Measurements from ENCODE around the gene MAB21L4.

MAB21L4 gene

DNA sequence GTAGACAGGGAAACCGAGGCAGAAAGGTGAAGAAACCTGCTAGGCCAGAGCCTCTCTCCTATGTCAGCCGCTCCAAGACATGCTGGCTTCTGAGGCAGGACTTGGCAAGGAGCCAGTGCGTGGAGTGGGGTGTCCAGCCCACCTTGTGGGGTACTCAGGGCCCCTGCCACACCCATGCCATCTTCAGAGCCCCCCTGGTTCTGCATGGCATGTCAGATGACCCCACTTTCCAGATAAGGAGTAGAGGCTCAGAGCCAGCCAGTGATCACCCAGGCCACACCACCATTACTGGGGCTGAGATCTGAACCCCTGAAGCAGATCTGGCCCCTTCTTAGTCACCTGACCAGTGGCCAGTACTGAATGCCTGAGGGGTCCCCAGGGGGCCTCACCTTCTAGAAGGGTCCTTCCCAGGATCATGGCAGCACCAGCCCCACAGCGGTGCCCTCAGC is 24.9 kb upstream of the MAB21L4 start:
- H3K36me3 ChIP-seq (ENCODE audit: low read depth): no peaks in the 10 kb centered on the region
- TF ChIP-seq, protein P1, sequence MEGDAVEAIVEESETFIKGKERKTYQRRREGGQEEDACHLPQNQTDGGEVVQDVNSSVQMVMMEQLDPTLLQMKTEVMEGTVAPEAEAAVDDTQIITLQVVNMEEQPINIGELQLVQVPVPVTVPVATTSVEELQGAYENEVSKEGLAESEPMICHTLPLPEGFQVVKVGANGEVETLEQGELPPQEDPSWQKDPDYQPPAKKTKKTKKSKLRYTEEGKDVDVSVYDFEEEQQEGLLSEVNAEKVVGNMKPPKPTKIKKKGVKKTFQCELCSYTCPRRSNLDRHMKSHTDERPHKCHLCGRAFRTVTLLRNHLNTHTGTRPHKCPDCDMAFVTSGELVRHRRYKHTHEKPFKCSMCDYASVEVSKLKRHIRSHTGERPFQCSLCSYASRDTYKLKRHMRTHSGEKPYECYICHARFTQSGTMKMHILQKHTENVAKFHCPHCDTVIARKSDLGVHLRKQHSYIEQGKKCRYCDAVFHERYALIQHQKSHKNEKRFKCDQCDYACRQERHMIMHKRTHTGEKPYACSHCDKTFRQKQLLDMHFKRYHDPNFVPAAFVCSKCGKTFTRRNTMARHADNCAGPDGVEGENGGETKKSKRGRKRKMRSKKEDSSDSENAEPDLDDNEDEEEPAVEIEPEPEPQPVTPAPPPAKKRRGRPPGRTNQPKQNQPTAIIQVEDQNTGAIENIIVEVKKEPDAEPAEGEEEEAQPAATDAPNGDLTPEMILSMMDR (IDR thresholded peaks at IDR 0.05; ENCODE audit: poor library complexity, severe bottlenecking): no peak
- ATAC-seq (ENCODE audit: low read depth): no peak
- H3K27ac ChIP-seq (ENCODE audit: poor library complexity, severe bottlenecking): no peak overlapping the region
- no peaks in the 10 kb centered on the region for H3K27me3 ChIP-seq (ENCODE audit: insufficient read depth, poor library complexity, severe bottlenecking)
- DNase-seq (ENCODE audit: low spot score): peak; percentile 57
- peaks cover 7% of the 10 kb centered on the region for H3K4me1 ChIP-seq (ENCODE audit: insufficient read depth, poor library complexity, severe bottlenecking)
- H3K4me3 ChIP-seq (ENCODE audit: severe bottlenecking): no peak overlapping the region
- no peaks in the 10 kb centered on the region for H3K9me3 ChIP-seq (ENCODE audit: severe bottlenecking)

DNA sequence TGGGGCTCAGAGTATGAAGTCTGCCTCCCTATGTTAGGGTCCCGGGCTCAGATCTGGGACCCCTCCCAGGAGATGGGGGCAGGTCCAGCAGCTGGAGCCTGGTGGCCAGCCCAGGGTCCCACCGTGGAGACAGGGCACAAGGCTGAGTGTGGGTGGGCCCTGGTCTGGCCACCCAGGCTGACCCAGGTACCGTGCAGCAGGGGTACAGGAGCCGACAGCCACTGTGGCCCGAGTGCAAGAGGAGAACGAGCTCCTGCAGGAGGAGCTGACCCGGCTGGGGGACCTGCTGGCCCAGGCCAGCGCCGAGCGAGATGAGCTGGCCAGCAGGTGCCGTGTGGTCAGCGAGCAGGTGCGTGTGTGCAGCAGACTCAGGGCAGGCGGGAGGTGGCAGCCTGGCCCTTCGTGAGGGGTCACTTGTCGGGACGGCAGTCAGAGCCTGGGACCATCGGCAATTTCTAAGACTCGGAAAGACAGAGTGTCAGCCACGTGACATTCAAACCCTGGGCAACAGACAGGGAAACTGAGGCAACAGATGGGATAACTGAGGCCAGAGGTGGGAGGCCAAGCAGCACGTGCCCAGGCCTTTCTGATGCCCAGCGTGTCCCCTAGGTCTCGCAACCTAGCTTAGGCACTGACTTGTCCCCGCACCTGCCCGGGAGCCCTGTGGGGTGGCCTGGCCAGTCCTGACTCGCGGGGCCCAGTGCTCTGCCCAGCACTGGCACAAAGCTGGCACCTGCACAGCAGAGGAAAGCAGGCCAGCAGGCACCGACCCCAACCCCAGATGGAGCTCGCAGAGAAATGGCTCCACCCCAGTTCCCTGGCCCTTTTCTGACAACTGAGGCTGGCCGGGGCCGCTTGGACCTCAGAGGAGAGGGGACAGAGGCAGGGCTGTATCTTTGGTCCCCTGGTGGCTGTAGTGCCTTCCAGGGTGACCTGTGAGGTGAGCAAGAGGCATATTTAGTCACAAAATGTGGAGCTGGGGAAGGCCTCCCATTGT is 24.1 kb upstream of the MAB21L4 start:
- Histone ChIP-seq H3K36me3 (ENCODE audit: low read depth) (no peaks in the 10 kb centered on the region), H3K4me1 (ENCODE audit: insufficient read depth, poor library complexity, severe bottlenecking) (peaks cover 7% of the 10 kb centered on the region), H3K27me3 (ENCODE audit: insufficient read depth, poor library complexity, severe bottlenecking) (no peaks in the 10 kb centered on the region), H3K27ac (ENCODE audit: poor library complexity, severe bottlenecking) (no peak overlapping the region), H3K4me3 (ENCODE audit: severe bottlenecking) (no peak overlapping the region), H3K9me3 (ENCODE audit: severe bottlenecking) (no peaks in the 10 kb centered on the region)
- DNase-seq (ENCODE audit: low spot score) (peak; percentile 54), ATAC-seq (ENCODE audit: low read depth) (no peak)
- TF ChIP-seq, protein P1 (IDR thresholded peaks at IDR 0.05; ENCODE audit: poor library complexity, severe bottlenecking): no peak

DNA sequence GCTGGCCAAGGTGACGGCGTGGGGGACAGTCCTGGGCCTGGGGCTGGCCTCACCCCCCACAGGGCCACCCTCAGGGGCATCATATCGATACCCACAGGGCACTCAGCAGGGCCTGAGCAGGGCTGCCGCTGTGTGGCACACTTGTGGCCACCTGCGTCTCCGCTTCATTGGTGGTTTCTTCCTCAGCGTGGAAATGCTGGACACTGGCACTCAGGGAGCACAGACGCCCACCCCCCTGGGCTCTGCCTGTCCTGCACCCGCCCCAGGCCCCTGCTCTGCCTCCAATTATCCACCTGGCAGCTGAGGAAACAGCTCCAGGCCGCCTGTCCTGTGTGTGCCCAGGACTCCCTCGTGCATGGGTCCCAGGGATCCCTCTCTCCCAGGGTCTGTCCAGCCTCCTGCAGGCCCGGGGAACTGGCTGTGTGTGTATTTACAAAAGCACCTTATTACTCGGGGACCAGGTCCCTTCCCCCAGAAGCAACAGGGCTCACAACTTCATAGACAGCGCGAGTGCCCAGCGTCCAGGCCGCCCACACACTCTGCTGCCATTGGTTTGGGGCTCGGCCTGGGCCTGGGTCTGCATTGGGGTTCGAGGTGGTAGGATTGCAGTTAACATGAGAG is 23.3 kb upstream of the MAB21L4 start:
- no peak for ATAC-seq (ENCODE audit: low read depth)
- Histone ChIP-seq H3K4me3 (ENCODE audit: severe bottlenecking) (no peak overlapping the region), H3K27ac (ENCODE audit: poor library complexity, severe bottlenecking) (no peak overlapping the region), H3K4me1 (ENCODE audit: insufficient read depth, poor library complexity, severe bottlenecking) (peaks cover 7% of the 10 kb centered on the region), H3K9me3 (ENCODE audit: severe bottlenecking) (no peaks in the 10 kb centered on the region), H3K36me3 (ENCODE audit: low read depth) (no peaks in the 10 kb centered on the region), H3K27me3 (ENCODE audit: insufficient read depth, poor library complexity, severe bottlenecking) (no peaks in the 10 kb centered on the region)
- peak; percentile 38 for DNase-seq (ENCODE audit: low spot score)
- TF ChIP-seq, protein P1 (IDR thresholded peaks at IDR 0.05; ENCODE audit: poor library complexity, severe bottlenecking): no peak

DNA sequence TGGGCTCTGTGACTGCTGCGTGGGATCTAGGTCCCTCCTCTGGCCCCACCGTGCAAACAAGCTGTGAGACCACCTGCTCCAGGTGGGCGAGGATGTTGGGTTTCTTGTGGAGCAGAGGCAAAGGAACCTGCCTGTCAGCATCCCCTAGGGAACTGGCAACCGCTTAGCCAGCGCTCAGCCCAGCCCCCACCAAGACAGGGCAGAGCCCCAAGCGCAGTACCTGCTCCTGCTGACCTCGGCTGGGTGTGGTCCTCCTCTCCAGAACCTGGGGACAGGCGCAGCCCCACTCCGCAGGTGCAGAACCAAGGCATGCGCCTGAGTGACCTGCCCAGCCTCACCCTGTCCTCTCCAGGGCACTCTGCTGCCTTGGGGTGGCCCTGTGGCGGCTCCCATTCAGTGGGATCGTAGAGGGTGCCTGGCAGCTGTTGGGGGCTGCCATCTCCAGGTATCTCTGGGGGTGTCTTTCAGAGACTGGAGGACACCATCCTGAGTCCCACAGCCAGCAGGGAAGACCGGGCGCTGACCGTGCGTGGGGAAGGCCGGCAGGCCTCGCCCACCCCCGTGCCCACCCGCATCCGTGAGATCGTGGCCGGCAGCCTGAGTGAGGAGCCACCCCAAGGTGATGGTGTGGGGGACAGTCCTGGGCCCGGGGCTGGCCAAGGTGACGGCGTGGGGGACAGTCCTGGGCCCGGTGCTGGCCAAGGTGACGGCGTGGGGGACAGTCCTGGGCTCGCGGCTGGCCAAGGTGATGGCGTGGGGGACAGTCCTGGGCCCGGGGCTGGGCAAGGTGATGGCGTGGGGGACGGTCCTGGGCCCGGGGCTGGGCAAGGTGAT is 22.5 kb upstream of the MAB21L4 start:
- Histone ChIP-seq H3K36me3 (ENCODE audit: low read depth) (no peaks in the 10 kb centered on the region), H3K4me1 (ENCODE audit: insufficient read depth, poor library complexity, severe bottlenecking) (peaks cover 7% of the 10 kb centered on the region), H3K27ac (ENCODE audit: poor library complexity, severe bottlenecking) (no peak overlapping the region), H3K4me3 (ENCODE audit: severe bottlenecking) (no peak overlapping the region), H3K9me3 (ENCODE audit: severe bottlenecking) (no peaks in the 10 kb centered on the region), H3K27me3 (ENCODE audit: insufficient read depth, poor library complexity, severe bottlenecking) (no peaks in the 10 kb centered on the region)
- peak; percentile 59 for DNase-seq (ENCODE audit: low spot score)
- TF ChIP-seq, protein P1 (IDR thresholded peaks at IDR 0.05; ENCODE audit: poor library complexity, severe bottlenecking): no peak
- ATAC-seq (ENCODE audit: low read depth): no peak

Data from RWPE2 (cell line).